NCI-H1092 (cell line): ENCODE results near the gene IL21R.
"Not testable (repeated sequence)": the region's sequence is repeated elsewhere in the genome, so short reads cannot be mapped to it uniquely, and the experiment has no call there.

Source experiments
- DNase-seq: peaks from one replicate; lab custom pipeline; 2025; lab: John Stamatoyannopoulos, UW

The IL21R gene

GRCh38 chr16:27445502-27446175 is 43.7 kb downstream of the IL21R start:
- no peak for DNase-seq

GRCh38 chr16:27446721-27447120 is 44.7 kb downstream of the IL21R start:
- DNase-seq: no peak

- DNase-seq: no peak
Measured at GRCh38 chr16:27447301-27447700, 45.3 kb downstream of the IL21R start.

DNA sequence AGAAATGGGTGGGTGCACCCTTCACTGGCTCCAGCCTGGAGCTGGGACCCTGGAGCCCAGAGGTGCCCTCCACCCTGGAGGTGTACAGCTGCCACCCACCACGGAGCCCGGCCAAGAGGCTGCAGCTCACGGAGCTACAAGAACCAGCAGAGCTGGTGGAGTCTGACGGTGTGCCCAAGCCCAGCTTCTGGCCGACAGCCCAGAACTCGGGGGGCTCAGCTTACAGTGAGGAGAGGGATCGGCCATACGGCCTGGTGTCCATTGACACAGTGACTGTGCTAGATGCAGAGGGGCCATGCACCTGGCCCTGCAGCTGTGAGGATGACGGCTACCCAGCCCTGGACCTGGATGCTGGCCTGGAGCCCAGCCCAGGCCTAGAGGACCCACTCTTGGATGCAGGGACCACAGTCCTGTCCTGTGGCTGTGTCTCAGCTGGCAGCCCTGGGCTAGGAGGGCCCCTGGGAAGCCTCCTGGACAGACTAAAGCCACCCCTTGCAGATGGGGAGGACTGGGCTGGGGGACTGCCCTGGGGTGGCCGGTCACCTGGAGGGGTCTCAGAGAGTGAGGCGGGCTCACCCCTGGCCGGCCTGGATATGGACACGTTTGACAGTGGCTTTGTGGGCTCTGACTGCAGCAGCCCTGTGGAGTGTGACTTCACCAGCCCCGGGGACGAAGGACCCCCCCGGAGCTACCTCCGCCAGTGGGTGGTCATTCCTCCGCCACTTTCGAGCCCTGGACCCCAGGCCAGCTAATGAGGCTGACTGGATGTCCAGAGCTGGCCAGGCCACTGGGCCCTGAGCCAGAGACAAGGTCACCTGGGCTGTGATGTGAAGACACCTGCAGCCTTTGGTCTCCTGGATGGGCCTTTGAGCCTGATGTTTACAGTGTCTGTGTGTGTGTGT is 46.8 kb downstream of the IL21R start:
- DNase-seq: peak; percentile 87

- no peak for DNase-seq
Measured at GRCh38 chr16:27449434-27450195, 47.6 kb downstream of the IL21R start.

GRCh38 chr16:27450196-27450549 is 48.2 kb downstream of the IL21R start:
- no peak for DNase-seq

DNA sequence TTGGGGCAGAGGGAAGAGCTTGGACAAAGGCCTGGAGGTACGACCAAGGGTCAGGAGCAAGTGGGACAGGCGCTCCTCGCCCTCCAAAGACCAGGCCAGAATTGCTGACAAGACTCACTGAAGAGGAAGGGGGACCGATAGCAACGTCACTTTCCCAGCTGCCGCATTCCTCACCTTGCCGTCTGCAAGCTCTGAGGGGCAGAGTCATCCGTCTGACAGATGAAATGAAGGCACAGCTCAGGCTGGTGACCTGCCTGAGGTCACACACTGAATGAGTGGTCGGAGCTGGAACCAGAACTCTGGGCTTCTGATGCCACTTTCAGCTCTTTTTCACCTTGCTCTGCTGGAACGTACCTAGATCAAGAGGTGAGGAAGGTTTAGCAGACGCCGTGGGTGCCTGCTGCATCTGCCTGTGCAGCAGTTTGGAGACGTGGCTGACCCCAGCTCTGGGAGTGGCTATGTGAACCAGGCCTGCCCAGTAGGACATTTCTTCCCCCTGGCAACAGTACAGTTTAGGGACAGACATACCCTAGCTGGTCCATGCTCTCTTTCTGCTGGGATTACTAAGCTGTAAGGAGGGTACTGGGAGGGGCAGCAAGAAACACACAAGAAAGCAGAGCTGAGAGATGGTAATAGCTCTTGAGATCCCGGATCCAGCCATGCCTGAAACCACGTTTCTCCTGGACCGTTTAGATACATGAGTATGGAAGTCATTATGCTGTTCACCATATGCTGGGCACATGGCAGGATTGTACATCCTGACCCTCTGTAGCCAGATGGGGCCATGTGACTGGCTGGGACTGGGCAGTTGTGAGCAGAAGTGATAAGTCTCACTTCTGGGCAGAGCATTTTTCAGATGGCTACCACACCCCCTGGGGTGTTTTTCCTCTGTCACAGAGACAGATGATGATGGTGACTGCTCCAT is 50.9 kb downstream of the IL21R start:
- DNase-seq: no peak

DNA sequence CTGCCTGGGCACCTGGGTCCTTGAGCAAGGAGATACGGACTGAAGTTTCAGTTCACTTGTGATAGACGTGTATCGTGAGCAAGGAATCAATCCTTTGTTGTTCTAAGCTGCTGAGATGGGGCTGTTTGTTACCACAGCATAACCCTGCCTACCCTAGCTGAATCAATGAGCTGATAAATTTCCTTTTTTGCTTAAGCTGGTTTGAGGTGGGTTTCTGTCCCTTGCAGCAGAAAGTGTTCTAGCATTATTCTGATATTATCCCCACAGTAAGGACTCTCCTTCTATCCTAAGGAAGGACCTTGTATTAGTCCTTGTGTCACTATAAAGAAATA is 51.5 kb downstream of the IL21R start:
- DNase-seq: no peak

DNA sequence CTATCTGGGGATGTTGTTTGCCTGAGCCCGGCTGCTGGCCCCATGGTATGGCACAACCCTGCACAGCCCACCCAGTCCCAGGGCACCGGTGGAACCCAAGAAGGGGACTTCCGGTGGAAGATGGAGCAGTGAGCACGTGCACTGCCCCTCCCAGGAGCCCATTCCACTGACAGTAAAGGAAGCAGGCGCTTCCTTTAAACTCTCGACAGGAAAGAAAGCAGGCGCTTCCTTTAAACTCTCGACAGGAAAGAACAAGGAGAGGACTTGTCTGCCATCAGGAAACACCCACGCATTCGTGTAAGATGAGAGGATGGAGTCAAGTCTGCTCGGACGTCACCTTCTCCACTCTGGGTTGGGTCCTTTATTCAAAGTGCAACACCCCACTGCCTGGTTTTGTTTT is 53.7 kb downstream of the IL21R start:
- no peak for DNase-seq

GRCh38 chr16:27457605-27457900 is 55.6 kb downstream of the IL21R start:
- not testable (repeated sequence) for DNase-seq

GRCh38 chr16:27458258-27458657 is 56.3 kb downstream of the IL21R start:
- no peak for DNase-seq

DNA sequence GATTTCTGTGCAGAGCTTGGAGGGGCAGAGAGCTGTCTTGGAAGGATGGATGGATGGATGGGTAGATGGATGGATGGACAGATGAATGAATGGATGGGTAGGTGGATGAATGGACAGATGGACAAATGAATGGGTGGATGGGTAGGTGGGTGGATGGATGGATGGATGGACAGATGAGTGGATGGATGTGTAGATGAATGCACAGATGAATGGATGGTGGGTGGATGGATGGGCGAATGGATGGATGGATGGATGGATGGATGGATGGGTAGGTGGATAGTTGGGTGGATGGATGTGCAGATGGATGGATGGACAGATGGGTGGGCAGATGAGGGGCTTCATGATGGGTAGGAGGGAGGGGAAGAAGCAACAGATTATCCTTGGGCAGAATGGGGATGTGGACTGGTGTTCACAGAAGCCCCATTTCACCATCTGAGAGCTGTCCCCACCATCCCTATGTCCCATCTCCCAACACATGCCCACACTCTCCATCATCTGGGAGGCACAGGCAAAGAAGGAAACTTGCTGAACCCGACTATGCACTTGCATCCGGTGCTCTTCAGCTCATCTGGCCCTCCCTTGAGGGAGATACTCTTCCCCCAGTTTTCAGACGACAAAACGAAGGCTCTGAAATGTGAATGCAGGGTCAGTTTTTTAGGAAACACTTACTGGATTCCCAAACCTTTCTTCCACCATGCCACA is 57.2 kb downstream of the IL21R start:
- no peak for DNase-seq

DNA sequence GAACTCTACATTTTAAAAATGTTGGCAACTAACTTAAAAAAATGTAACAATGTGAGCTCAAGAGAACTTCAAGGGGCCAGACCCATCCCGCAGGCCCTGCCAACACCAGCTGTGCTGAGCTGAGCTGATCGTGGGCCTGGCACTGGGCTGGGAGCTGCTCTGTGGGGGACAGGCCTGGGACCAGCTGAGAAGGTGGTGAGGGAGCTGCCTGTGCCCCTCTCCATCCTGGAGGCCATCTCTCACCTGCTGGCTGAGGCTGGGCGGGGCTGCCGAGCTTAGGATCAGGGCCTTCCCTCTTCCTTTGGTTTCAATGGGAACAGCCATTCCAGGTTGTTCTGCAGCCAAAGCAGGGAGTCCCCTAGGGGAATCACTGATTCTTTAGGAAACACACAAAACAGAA is 58.2 kb downstream of the IL21R start:
- no peak for DNase-seq

GRCh38 chr16:27460663-27461482 is 58.9 kb downstream of the IL21R start:
- no peak for DNase-seq

DNA sequence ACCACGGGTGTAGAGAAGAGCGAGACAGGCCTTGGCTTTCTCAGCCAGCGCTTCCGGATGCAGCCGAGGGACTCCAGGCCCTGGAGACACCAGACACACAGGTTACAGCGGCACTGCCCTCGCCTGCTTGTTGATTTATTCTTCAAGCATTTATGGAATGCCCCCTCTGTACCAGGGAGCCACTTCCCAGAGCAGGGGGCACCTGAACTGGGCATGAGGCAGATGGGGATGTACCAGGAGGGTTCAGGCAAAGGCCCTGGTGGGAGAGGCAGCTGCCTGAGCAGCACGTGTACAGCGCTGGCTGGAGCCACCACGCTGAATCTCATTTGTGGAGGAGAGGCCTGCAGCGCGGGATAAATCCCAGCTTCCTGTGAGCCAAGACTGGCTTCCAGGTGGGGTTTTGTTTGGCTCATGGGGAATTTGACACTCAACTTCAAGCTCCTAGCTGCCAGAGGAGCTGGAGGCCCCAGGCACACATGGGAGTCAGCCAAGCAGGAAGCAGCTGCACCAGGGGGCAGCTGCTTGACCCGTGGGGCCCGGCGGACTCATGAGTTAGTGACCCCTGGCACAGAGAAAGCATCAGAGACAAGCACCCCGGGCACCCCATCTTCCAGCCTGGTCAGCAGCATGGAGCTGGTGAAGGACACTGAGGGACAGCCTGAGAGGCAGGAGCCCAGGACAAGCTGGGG is 59.7 kb downstream of the IL21R start:
- DNase-seq: peak; percentile 76

DNA sequence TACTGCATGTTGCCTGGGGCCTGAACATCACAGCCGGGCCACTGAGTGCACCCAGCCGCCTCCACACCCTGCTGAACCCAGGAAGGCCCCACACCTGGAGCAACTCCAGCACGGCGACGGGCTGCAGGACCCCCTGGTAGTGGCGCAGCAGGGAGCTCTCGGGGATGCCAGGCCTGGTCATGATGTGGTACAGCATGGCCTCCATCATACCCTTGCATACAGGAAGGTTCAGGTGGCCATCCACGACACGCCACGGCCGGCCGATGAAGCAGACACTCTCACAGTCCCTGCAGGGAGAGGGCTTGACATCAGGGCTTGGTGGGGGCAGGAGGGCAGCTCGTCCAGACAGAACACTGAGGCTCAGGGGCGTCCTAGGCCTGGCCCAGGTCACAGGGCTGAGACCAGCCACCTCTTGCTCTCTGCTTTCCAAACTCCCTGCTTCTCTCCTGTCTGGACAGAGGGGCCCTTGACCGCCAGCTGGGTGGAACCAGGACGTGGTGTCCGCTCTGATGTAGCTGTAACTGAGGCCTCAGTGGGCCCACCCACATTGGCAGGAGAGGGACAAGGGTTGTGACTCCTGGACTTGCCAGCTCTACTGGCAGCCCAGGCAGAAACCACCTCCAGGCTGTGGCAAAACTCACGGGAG is 60.3 kb downstream of the IL21R start:
- DNase-seq: no peak

GRCh38 chr16:27462846-27463682 is 61.1 kb downstream of the IL21R start:
- no peak for DNase-seq
